Activated CD4-positive, alpha-beta memory T cell treated with anti-CD3 and anti-CD28 coated beads for 36 hours (primary cell): ENCODE measurements around the gene SFTPB. TPM values are rescaled to one million over a fixed set of nuclear protein-coding genes. Genes with fewer than 3 reads are reported as not detected.

ENCODE experiments used
- CTCF ChIA-PET: fragments of 350-600 bp; sonication (Branson Sonifier 250); formaldehyde crosslinking; loops from one replicate; lab custom pipeline; 2021; ENCODE audit warnings: antibody characterized with exemption, inconsistent platforms; lab: Charles Lee
- POLR2A ChIA-PET: fragments of 350-600 bp; sonication (Branson Sonifier 250); formaldehyde crosslinking; loops from one replicate; lab custom pipeline; 2021; ENCODE audit warnings: antibody characterized with exemption; lab: Charles Lee
- DNase-seq: peaks from one replicate; pipeline ENCODE4 v3.0.0-alpha.2; 2020
- H3K27ac Mint-ChIP-seq: one replicate; pipeline ENCODE4 v1.8.0; 2021; ENCODE audit warnings: mixed read lengths
- H3K27me3 Mint-ChIP-seq: one replicate; pipeline ENCODE4 v1.8.0; 2021; ENCODE audit warnings: mixed read lengths
- H3K36me3 Mint-ChIP-seq: one replicate; pipeline ENCODE4 v1.8.0; 2021; ENCODE audit warnings: mixed read lengths
- H3K4me1 Mint-ChIP-seq: one replicate; pipeline ENCODE4 v1.8.0; 2021; ENCODE audit warnings: low read depth, mixed read lengths
- H3K4me3 Mint-ChIP-seq: one replicate; pipeline ENCODE4 v1.8.0; 2021; ENCODE audit warnings: mild to moderate bottlenecking, mixed read lengths
- H3K9me3 Mint-ChIP-seq: one replicate; pipeline ENCODE4 v1.8.0; 2021; ENCODE audit warnings: mixed read lengths
- intact Hi-C: fragments of 100-400 bp; cut with micrococcal nuclease; formaldehyde crosslinking; loops from one replicate; pipeline ENCODE4 v1.15.1; 2023
- total RNA-seq, 2 experiments: library from RNA; stranded (reverse); gene quantifications; one replicate each; pipeline ENCODE4 v1.2.3, GENCODE V29; 2021

The SFTPB gene
- total RNA-seq, 2 experiments from 2014 or later, result not detected

- no peaks in the 10 kb centered on the region for H3K36me3 Mint-ChIP-seq
- CTCF ChIA-PET, result interaction anchor here (0.9 to 3.0 kb wide), 2 partner anchors 19 to 62 kb away, joined by 3 to 9 read pairs; no protein-coding TSS in a partner anchor
- no peak overlapping the region for H3K27ac Mint-ChIP-seq
- no peaks in the 10 kb centered on the region for H3K27me3 Mint-ChIP-seq
- peaks cover 19% of the 10 kb centered on the region for H3K4me1 Mint-ChIP-seq
- H3K9me3 Mint-ChIP-seq, result no peaks in the 10 kb centered on the region
- POLR2A ChIA-PET, result no interaction called here
- intact Hi-C loops, result no loop called here
- H3K4me3 Mint-ChIP-seq, result no peak overlapping the region
- no peak for DNase-seq
Measured at GRCh38 chr2:85699325-85699724, 31.3 kb upstream of the SFTPB start.

GRCh38 chr2:85698880-85699254 lies 30.9 kb upstream of the SFTPB start:
- intact Hi-C loops, result no loop called here
- CTCF ChIA-PET, result interaction anchor here (0.9 to 3.0 kb wide), 2 partner anchors 19 to 61 kb away, joined by 3 to 9 read pairs; no protein-coding TSS in a partner anchor
- H3K9me3 Mint-ChIP-seq, result no peaks in the 10 kb centered on the region
- no peak overlapping the region for H3K27ac Mint-ChIP-seq
- DNase-seq, result no peak
- H3K4me1 Mint-ChIP-seq, result peaks cover 16% of the 10 kb centered on the region
- no peaks in the 10 kb centered on the region for H3K27me3 Mint-ChIP-seq
- POLR2A ChIA-PET, result no interaction called here
- no peaks in the 10 kb centered on the region for H3K36me3 Mint-ChIP-seq
- H3K4me3 Mint-ChIP-seq, result no peak overlapping the region

GRCh38 chr2:85698184-85698879 lies 30.3 kb upstream of the SFTPB start:
- intact Hi-C loops, result no loop called here
- no peaks in the 10 kb centered on the region for H3K9me3 Mint-ChIP-seq
- no peak for DNase-seq
- H3K36me3 Mint-ChIP-seq, result no peaks in the 10 kb centered on the region
- H3K27me3 Mint-ChIP-seq, result no peaks in the 10 kb centered on the region
- ChIA-PET POLR2A (no interaction called here), CTCF (interaction anchor here (1.0 to 5.4 kb wide), 3 partner anchors 8 to 61 kb away, joined by 3 to 34 read pairs (median 9); no protein-coding TSS in a partner anchor)
- no peak overlapping the region for H3K4me3 Mint-ChIP-seq
- no peak overlapping the region for H3K27ac Mint-ChIP-seq
- peaks cover 16% of the 10 kb centered on the region for H3K4me1 Mint-ChIP-seq

GRCh38 chr2:85697716-85698115 lies 29.7 kb upstream of the SFTPB start:
- ChIA-PET CTCF (interaction anchor here (1.0 to 5.4 kb wide), 3 partner anchors 8 to 60 kb away, joined by 3 to 34 read pairs (median 9); no protein-coding TSS in a partner anchor), POLR2A (no interaction called here)
- no peak for DNase-seq
- H3K27me3 Mint-ChIP-seq, result no peaks in the 10 kb centered on the region
- H3K4me3 Mint-ChIP-seq, result no peak overlapping the region
- H3K4me1 Mint-ChIP-seq, result peaks cover 10% of the 10 kb centered on the region
- no peaks in the 10 kb centered on the region for H3K36me3 Mint-ChIP-seq
- intact Hi-C loops, result no loop called here
- no peak overlapping the region for H3K27ac Mint-ChIP-seq
- no peaks in the 10 kb centered on the region for H3K9me3 Mint-ChIP-seq

- H3K27ac Mint-ChIP-seq, result no peak overlapping the region
- H3K4me1 Mint-ChIP-seq, result peaks cover 4% of the 10 kb centered on the region
- H3K4me3 Mint-ChIP-seq, result no peak overlapping the region
- H3K9me3 Mint-ChIP-seq, result no peaks in the 10 kb centered on the region
- no peaks in the 10 kb centered on the region for H3K27me3 Mint-ChIP-seq
- ChIA-PET POLR2A (no interaction called here), CTCF (interaction anchor here (1.0 to 5.4 kb wide), 2 partner anchors 9 to 18 kb away, joined by 3 to 34 read pairs; no protein-coding TSS in a partner anchor)
- DNase-seq, result no peak
- intact Hi-C loops, result no loop called here
- H3K36me3 Mint-ChIP-seq, result no peaks in the 10 kb centered on the region
Measured at GRCh38 chr2:85697096-85697495, 29.1 kb upstream of the SFTPB start.

GRCh38 chr2:85695691-85696668 lies 28.0 kb upstream of the SFTPB start:
- CTCF ChIA-PET, result interaction anchor here (5.4 kb wide), 1 partner anchor 10 kb away, joined by 34 read pairs; no protein-coding TSS in a partner anchor
- Mint-ChIP-seq H3K27me3 (no peaks in the 10 kb centered on the region), H3K4me1 (no peaks in the 10 kb centered on the region), H3K4me3 (peak overlapping the region; percentile 3), H3K9me3 (no peaks in the 10 kb centered on the region), H3K36me3 (no peaks in the 10 kb centered on the region), H3K27ac (no peak overlapping the region)
- intact Hi-C loops, result no loop called here
- POLR2A ChIA-PET, result no interaction called here
- DNase-seq, result no peak

GRCh38 chr2:85695121-85695520 lies 27.1 kb upstream of the SFTPB start:
- Mint-ChIP-seq H3K27me3 (no peaks in the 10 kb centered on the region), H3K9me3 (no peaks in the 10 kb centered on the region), H3K27ac (no peak overlapping the region), H3K36me3 (no peaks in the 10 kb centered on the region), H3K4me1 (no peaks in the 10 kb centered on the region), H3K4me3 (no peak overlapping the region)
- ChIA-PET CTCF (interaction anchor here (5.4 kb wide), 1 partner anchor 11 kb away, joined by 34 read pairs; no protein-coding TSS in a partner anchor), POLR2A (no interaction called here)
- DNase-seq, result no peak
- intact Hi-C loops, result no loop called here

GRCh38 chr2:85694052-85695025 lies 26.3 kb upstream of the SFTPB start, which contains the start of gene GNLY:
Gene GNLY (plus strand): TSS chr2:85694358. CDS start chr2:85694419, 61 bp downstream.
- intact Hi-C loops, result no loop called here
- DNase-seq, result no peak
- Mint-ChIP-seq H3K4me3 (no peak within 1 kb of the TSS), H3K36me3 (no peaks in the 10 kb centered on the region), H3K4me1 (no peaks in the 10 kb centered on the region), H3K27ac (no peak within 1 kb of the TSS), H3K27me3 (no peaks in the 10 kb centered on the region), H3K9me3 (no peaks in the 10 kb centered on the region)
- ChIA-PET CTCF (interaction anchor here (1.4 to 5.4 kb wide), 2 partner anchors 12 to 15 kb away, joined by 3 to 34 read pairs; no protein-coding TSS in a partner anchor), POLR2A (interaction anchor here (0.7 kb wide), 1 partner anchor 10 kb away, joined by 3 read pairs; no protein-coding TSS in a partner anchor)

- Mint-ChIP-seq H3K9me3 (no peaks in the 10 kb centered on the region), H3K4me1 (no peaks in the 10 kb centered on the region), H3K27me3 (no peaks in the 10 kb centered on the region), H3K27ac (no peak overlapping the region), H3K36me3 (no peaks in the 10 kb centered on the region), H3K4me3 (no peak overlapping the region)
- intact Hi-C loops, result loop anchor here (2.0 kb wide), 1 partner anchor 15 kb away; no protein-coding TSS in a partner anchor
- peak; percentile 5 for DNase-seq
- ChIA-PET POLR2A (no interaction called here), CTCF (interaction anchor here (0.8 to 1.0 kb wide), 2 partner anchors 14 to 15 kb away, joined by 3 read pairs; no protein-coding TSS in a partner anchor)
Measured at GRCh38 chr2:85692039-85692645, 24.1 kb upstream of the SFTPB start.

GRCh38 chr2:85690932-85691331 lies 22.9 kb upstream of the SFTPB start:
- intact Hi-C loops, result no loop called here
- DNase-seq, result peak; percentile 10
- ChIA-PET POLR2A (no interaction called here), CTCF (no interaction called here)
- no peaks in the 10 kb centered on the region for H3K4me1 Mint-ChIP-seq
- no peaks in the 10 kb centered on the region for H3K9me3 Mint-ChIP-seq
- no peaks in the 10 kb centered on the region for H3K27me3 Mint-ChIP-seq
- no peaks in the 10 kb centered on the region for H3K36me3 Mint-ChIP-seq
- no peak overlapping the region for H3K27ac Mint-ChIP-seq
- no peak overlapping the region for H3K4me3 Mint-ChIP-seq
